ENCODE measurements around the gene NPPA.

The NPPA gene

DNA sequence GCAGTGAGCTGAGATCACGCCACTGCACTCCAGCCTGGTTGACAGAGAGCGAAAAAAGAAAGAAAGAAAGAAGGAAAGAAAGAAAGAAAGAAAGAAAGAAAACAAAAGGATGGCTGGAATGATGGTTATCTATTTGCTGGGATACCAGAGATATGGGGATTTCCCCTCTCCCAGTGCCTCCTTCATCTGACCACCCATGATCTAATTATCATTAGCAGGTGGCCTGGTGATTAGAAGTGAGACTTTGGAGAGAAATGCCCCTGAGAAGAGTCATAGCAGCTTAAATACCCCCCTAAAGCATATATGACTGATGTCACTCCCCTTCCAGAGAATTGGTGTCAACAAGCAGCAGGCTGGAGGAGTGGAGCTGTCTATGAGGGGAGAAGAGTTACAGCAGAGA lies 12.5 kb upstream of the NPPA start:
- TF ChIP-seq, protein P1, sequence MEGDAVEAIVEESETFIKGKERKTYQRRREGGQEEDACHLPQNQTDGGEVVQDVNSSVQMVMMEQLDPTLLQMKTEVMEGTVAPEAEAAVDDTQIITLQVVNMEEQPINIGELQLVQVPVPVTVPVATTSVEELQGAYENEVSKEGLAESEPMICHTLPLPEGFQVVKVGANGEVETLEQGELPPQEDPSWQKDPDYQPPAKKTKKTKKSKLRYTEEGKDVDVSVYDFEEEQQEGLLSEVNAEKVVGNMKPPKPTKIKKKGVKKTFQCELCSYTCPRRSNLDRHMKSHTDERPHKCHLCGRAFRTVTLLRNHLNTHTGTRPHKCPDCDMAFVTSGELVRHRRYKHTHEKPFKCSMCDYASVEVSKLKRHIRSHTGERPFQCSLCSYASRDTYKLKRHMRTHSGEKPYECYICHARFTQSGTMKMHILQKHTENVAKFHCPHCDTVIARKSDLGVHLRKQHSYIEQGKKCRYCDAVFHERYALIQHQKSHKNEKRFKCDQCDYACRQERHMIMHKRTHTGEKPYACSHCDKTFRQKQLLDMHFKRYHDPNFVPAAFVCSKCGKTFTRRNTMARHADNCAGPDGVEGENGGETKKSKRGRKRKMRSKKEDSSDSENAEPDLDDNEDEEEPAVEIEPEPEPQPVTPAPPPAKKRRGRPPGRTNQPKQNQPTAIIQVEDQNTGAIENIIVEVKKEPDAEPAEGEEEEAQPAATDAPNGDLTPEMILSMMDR (IDR thresholded peaks at IDR 0.05; ENCODE audit: low read depth, low read length) = no peak
- H3K4me3 ChIP-seq (ENCODE audit: low read depth, low read length) = no peak overlapping the region

DNA sequence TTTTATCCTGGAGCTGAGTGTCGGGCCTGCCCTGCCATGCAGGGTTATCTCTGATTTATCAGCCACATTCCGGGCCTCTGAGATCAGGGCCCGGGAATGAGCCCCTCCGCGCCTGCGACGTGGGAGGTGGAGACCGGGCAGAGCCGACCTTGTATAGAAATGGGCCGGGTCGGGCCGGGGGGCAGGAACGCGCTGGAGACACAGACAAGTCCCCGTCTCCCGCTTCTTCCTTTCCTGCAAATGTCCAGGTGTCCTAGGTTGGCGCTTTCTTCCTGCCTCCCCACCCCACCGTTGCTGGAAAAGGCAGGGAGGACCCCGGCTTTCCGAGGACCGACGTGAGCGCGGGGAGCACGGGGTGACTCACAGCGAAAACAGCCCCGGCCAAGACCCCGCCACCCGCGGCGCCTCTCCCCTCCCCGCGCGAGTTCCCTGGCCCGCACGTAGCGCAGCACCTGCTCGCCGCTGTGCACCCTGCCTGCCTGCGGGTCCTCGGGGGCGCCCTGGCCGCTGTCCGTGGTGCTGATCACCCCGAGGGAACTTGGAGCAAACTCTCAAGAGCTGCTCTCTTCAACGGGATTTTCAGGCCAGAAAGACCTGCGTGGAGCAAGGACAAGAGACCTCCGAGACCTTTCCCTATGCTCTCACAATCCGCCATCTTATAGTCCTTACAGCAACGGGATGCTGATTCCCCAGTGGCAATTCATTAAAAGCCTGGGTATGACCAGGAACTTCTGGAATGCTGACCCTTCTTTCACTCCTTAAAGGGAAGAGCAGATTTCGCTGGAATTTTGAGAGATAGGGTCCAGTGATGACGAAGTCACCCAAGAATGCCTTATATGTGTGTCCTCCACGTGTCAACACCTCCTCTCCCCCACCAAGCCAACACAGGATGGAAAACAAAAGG lies 11.6 kb upstream of the NPPA start:
- TF ChIP-seq, protein P1 (IDR thresholded peaks at IDR 0.05; ENCODE audit: low read depth, low read length) = no peak
- H3K4me3 ChIP-seq (ENCODE audit: low read depth, low read length) = no peak overlapping the region

DNA sequence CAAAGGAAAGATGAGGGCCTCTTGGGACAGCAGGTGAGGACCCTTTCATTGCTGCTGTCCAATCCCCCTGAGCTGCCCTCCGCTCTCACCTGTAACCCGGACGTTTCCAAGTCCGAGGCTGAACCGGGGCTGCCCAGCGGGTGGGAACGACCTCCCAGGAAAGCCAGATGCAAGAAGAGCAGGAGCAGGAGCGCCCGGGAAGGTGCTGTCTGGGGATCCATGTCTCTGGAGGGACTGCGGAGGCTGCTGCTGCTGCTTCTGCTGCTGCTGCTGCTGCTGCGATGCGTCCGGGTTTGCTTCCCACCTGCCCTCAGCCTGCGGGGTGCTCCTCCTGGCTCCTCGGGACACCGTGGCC lies 11.0 kb upstream of the NPPA start, which contains the start of gene NPPB:
Gene NPPB (minus strand): TSS at position 333 of the 355 bp plus-strand sequence. CDS start 112 bp downstream, at position 221.
- no peak within 1 kb of the TSS for H3K4me3 ChIP-seq (ENCODE audit: low read depth, low read length)
- TF ChIP-seq, protein P1 (IDR thresholded peaks at IDR 0.05; ENCODE audit: low read depth, low read length) = no peak

DNA sequence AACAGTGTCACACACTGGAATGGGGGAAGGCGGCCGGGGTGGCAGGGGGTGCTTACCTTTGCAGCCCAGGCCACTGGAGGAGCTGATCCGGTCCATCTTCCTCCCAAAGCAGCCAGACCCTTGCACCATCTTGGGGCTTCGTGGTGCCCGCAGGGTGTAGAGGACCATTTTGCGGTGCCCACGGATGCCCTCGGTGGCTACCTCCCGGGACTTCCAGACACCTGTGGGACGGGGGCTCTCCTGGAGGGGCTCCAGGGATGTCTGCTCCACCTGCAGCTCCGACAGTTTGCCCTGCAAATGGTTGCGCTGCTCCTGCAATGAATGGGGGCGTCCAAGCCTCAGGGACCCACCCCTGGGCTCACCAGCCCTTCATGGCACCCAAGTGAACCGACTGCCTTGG lies 10.6 kb upstream of the NPPA start:
- TF ChIP-seq, protein P1 (IDR thresholded peaks at IDR 0.05; ENCODE audit: low read depth, low read length) = no peak

DNA sequence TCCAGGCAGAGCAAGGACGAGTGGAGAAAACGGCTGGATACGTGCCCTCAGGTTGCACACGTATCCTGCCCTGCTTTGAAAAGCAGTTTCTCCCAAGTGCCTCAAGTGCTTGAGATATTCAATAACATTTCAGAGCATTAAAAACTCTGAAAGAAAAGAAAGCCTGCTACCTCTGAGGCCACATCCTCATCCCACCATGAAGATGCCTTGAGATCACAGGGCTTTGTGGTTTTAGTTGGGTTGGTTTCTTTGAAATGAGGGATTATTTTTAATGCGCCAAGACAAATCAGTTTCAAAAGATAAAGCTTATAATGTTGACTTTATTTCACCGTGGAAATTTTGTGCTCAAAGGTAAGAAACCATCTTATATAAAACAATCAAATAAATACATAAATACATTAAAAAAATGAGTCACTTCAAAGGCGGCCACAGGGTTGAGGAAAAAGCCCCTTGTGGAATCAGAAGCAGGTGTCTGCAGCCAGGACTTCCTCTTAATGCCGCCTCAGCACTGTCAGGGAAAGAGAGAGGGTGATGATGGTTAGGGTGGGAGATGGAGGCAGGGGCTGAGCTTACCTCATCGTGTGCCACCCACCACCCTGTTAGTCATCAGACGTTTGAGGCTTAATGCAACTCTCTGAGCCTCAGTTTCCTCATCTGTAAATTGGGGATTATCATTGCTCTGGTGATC lies 9.7 kb upstream of the NPPA start:
- no peak overlapping the region for H3K4me3 ChIP-seq (ENCODE audit: low read depth, low read length)
- TF ChIP-seq, protein P1 (IDR thresholded peaks at IDR 0.05; ENCODE audit: low read depth, low read length) = no peak

More for the DNA sequence above, 10.6 kb upstream of the NPPA start:
- H3K4me3 ChIP-seq (ENCODE audit: low read depth, low read length) = no peak overlapping the region

DNA sequence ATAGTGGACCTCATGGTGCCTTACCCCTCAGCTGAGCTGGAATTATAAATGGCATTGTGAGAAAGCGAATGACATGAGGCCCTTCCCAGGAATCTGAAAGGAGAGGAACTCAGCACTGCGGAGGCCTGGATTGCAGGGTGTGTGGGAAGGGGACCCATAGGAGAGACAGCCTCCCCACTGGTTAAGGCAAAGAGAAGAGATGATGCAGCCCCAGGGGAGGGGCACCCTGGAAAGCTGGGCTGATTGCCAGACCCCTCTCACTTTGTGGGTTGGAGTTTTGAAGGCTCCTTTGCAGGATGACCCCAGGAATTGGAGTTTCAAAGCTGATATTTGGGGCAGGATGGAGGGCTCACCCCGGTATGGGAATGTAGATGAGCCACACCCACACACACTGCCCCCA lies 9.1 kb upstream of the NPPA start:
- TF ChIP-seq, protein P1 (IDR thresholded peaks at IDR 0.05; ENCODE audit: low read depth, low read length) = no peak
- H3K4me3 ChIP-seq (ENCODE audit: low read depth, low read length) = no peak overlapping the region

DNA sequence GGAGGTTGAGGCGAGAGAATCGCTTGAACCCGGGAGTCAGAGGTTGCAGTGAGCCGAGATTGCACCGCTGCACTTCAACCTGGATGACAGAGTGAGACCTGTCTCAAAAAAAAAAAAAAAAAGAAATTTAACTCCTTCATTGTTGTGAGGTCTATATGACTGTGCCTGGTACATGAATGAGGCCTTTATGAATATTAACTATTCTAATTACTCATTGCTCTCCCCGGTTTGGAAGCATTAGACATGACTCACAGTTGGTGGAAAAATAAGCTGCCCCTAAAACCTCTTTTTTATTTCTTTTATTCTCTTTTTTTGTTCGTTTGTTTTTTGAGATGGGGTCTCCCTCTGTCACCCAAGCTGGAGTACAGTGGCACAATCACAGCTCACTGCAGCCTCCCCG lies 7.8 kb upstream of the NPPA start:
- H3K4me3 ChIP-seq (ENCODE audit: low read depth, low read length) = no peak overlapping the region
- TF ChIP-seq, protein P1 (IDR thresholded peaks at IDR 0.05; ENCODE audit: low read depth, low read length) = no peak
